IMR-90 (cell line): Measurements from ENCODE around the gene PAX5. TPM values are rescaled to one million over a fixed set of nuclear protein-coding genes. Genes with fewer than 3 reads are reported as not detected.

Experiments
- ATAC-seq: fragments of 200-7000 bp; cut with Tn5 transposase; 2 replicates; pipeline ENCODE4 v1.9.1; 2020; ENCODE audit warnings: low read depth, mild to moderate bottlenecking, moderate library complexity
- BruUV-seq: library from RNA; stranded (reverse); fragments of 400-500 nt; replicated peaks from 2 replicates; lab custom pipeline; 2021; lab: Mats Ljungman, UMichigan
- CTCF ChIA-PET: fragments of 300-600 bp; formaldehyde crosslinking; extraction: SDS; loops from one replicate; lab custom pipeline; 2021; ENCODE audit warnings: antibody characterized with exemption; lab: Yijun Ruan, JAX
- POLR2A ChIA-PET: fragments of 300-600 bp; sonication (Branson Sonifier 250); formaldehyde crosslinking; loops from one replicate; lab custom pipeline; 2022; ENCODE audit warnings: antibody characterized with exemption; ENCODE audit not compliant: unreplicated experiment; lab: Charles Lee
- DNase-seq: peaks from one replicate; pipeline ENCODE4 v3.0.0; 2013
- H2AFZ ChIP-seq: replicated peaks from 2 replicates; pipeline ENCODE3; 2013; ENCODE audit warnings: low read length, mild to moderate bottlenecking; ENCODE audit not compliant: poor library complexity
- H2AK5ac ChIP-seq: 2 replicates; pipeline ENCODE4 v1.6.1; 2013; ENCODE audit warnings: low read depth, low read length, inconsistent platforms
- H2AK9ac ChIP-seq: replicated peaks from 2 replicates; pipeline ENCODE3; 2013; ENCODE audit warnings: mild to moderate bottlenecking, low read depth, low read length, moderate library complexity; ENCODE audit not compliant: poor library complexity
- H2BK120ac ChIP-seq: 2 replicates; pipeline ENCODE4 v1.6.1; 2013; ENCODE audit warnings: low read depth, low read length, inconsistent platforms
- H2BK15ac ChIP-seq: 3 replicates; pipeline ENCODE4 v1.6.1; 2013; ENCODE audit warnings: low read depth, low read length, inconsistent platforms
- H2BK20ac ChIP-seq: 2 replicates; pipeline ENCODE4 v1.6.1; 2013; ENCODE audit warnings: low read depth, mild to moderate bottlenecking, inconsistent platforms, low read length, moderate library complexity
- H2BK5ac ChIP-seq: 2 replicates; pipeline ENCODE4 v1.6.1; 2013; ENCODE audit warnings: mild to moderate bottlenecking, low read depth, low read length, inconsistent platforms; ENCODE audit not compliant: poor library complexity, severe bottlenecking
- H3K14ac ChIP-seq: replicated peaks from 2 replicates; pipeline ENCODE4 v1.6.1; 2013; ENCODE audit warnings: low read depth, low read length, inconsistent platforms
- H3K18ac ChIP-seq: 2 replicates; pipeline ENCODE4 v1.6.1; 2013; ENCODE audit warnings: low read depth, low read length, control low read depth
- H3K23ac ChIP-seq: 2 replicates; pipeline ENCODE4 v1.6.1; 2013; ENCODE audit warnings: low read depth, low read length, inconsistent platforms
- H3K27ac ChIP-seq: 2 replicates; pipeline ENCODE4 v1.5.1; 2013; ENCODE audit warnings: mild to moderate bottlenecking, control low read depth, low read length; ENCODE audit not compliant: insufficient read depth
- H3K27me3 ChIP-seq: 2 replicates; pipeline ENCODE4 v1.6.1; 2013; ENCODE audit warnings: low read length; ENCODE audit not compliant: control insufficient read depth, insufficient read depth
- H3K36me3 ChIP-seq: 2 replicates; pipeline ENCODE4 v1.6.1; 2013; ENCODE audit warnings: low read length, mixed read lengths; ENCODE audit not compliant: control insufficient read depth, insufficient read depth
- H3K4ac ChIP-seq: 2 replicates; pipeline ENCODE4 v1.6.1; 2013; ENCODE audit warnings: low read depth, low read length, inconsistent platforms
- H3K4me1 ChIP-seq: 2 replicates; pipeline ENCODE4 v1.6.1; 2013; ENCODE audit warnings: low read length, mixed read lengths; ENCODE audit not compliant: control insufficient read depth, insufficient read depth
- H3K4me2 ChIP-seq: 2 replicates; pipeline ENCODE4 v1.6.1; 2013; ENCODE audit warnings: low read depth, mild to moderate bottlenecking, control low read depth, low read length, moderate library complexity
- H3K4me3 ChIP-seq: 2 replicates; pipeline ENCODE4 v1.5.1; 2013; ENCODE audit warnings: low read depth, mild to moderate bottlenecking, control low read depth, low read length, moderate library complexity; ENCODE audit not compliant: insufficient read depth
- H3K56ac ChIP-seq: 2 replicates; pipeline ENCODE4 v1.6.1; 2013; ENCODE audit warnings: low read length, inconsistent platforms; ENCODE audit not compliant: insufficient read depth; ENCODE audit errors: extremely low read depth
- H3K79me1 ChIP-seq, 2 experiments: 2 replicates each; pipeline ENCODE4 v1.6.1; 2013; ENCODE audit warnings: low read length in 2 of 2, inconsistent platforms in 1 of 2, low read depth in 1 of 2
- H3K9ac ChIP-seq: 2 replicates; pipeline ENCODE4 v1.6.1; 2013; ENCODE audit warnings: low read depth, low read length, control low read depth
- H3K9me1 ChIP-seq: 2 replicates; pipeline ENCODE4 v1.6.1; 2013; ENCODE audit warnings: low read length, inconsistent platforms; ENCODE audit not compliant: insufficient read depth
- H3K9me3 ChIP-seq: 2 replicates; pipeline ENCODE4 v1.6.1; 2013; ENCODE audit warnings: low read length; ENCODE audit not compliant: control insufficient read depth, insufficient read depth
- H4K20me1 ChIP-seq: 2 replicates; pipeline ENCODE4 v1.6.1; 2013; ENCODE audit warnings: low read length, inconsistent platforms; ENCODE audit not compliant: insufficient read depth
- H4K5ac ChIP-seq: 2 replicates; pipeline ENCODE4 v1.6.1; 2013; ENCODE audit warnings: mild to moderate bottlenecking, low read depth, low read length, control low read depth
- H4K8ac ChIP-seq, 2 experiments: 2 replicates each; pipeline ENCODE4 v1.6.1; 2013; ENCODE audit warnings: low read depth in 2 of 2, low read length in 2 of 2, control low read depth in 1 of 2, inconsistent platforms in 1 of 2
- H4K91ac ChIP-seq: 2 replicates; pipeline ENCODE4 v1.6.1; 2013; ENCODE audit warnings: low read depth, low read length, inconsistent platforms; ENCODE audit not compliant: insufficient read depth
- CHD1 ChIP-seq: IDR thresholded peaks from 2 replicates; pipeline ENCODE4 v1.6.1; 2012; ENCODE audit warnings: low read depth, low read length, improper control_type of control experiment
- RCOR1 ChIP-seq: IDR thresholded peaks from 2 replicates; pipeline ENCODE4 v1.6.1; 2012; ENCODE audit warnings: mild to moderate bottlenecking, low read length, improper control_type of control experiment; ENCODE audit not compliant: insufficient replicate concordance
- WGBS, 2 experiments: methylation state at CpG; one replicate each; pipeline versions ENCODE4 v1.1.5 to v1.1.7; 2013; ENCODE audit warnings: missing lambda C conversion rate in 2 of 2; ENCODE audit not compliant: insufficient read length in 1 of 2; ENCODE audit errors: extremely low coverage in 2 of 2; 5-methylcytosine and 5-hydroxymethylcytosine counted together
- dilution Hi-C: fragments of 300-500 bp; cut with HindIII; formaldehyde crosslinking; loops from one replicate; pipeline ENCODE4 v1.14.3; 2018; ENCODE audit warnings: low sequenced_read_pairs; ENCODE audit not compliant: unreplicated experiment
- in situ Hi-C: fragments of 300-500 bp; cut with MboI; formaldehyde crosslinking; loops from 3 replicates; pipeline ENCODE4 v1.14.3; 2019; ENCODE audit warnings: low sequenced_read_pairs, inconsistent platforms, mixed read lengths
- intact Hi-C: fragments of 100-400 bp; cut with micrococcal nuclease; formaldehyde crosslinking; loops from 2 replicates; pipeline ENCODE4 v1.10.0; 2022
- polyA plus RNA-seq, 3 experiments: library from polyadenylated mRNA; depleted of rRNA; stranded (reverse); fragments of >200 nt; gene quantifications; 2 replicates each; pipeline ENCODE4 v1.2.3, GENCODE V29; 2012; ENCODE audit warnings: low replicate concordance in 1 of 3
- total RNA-seq: library from RNA; depleted of rRNA; stranded (reverse); fragments of >200 nt; gene quantifications from 2 replicates; pipeline ENCODE4 v1.2.3, GENCODE V29; 2012

The PAX5 gene
- total and polyA plus RNA-seq, 2 of the 4 experiments (the other 2 are of a cell fraction), result not detected

GRCh38 chr9:37038943-37039464 lies 4.9 kb upstream of the PAX5 start:
- H2BK120ac ChIP-seq, result no peak overlapping the region
- H3K9me3 ChIP-seq, result peaks cover 2% of the 10 kb centered on the region
- H3K79me1 ChIP-seq, result no peaks in the 10 kb centered on the region
- WGBS, 2 experiments, result no CpG with 5 or more reads among the region's 14 CpGs
- H2AFZ ChIP-seq, result no peak overlapping the region
- no peaks in the 10 kb centered on the region; the same call in 1 of the 2 replicates for H3K9me1 ChIP-seq
- H4K8ac ChIP-seq, result no peak overlapping the region
- H2BK5ac ChIP-seq, result no peak overlapping the region
- no TSS peak for BruUV-seq
- H3K4me2 ChIP-seq, result no peak overlapping the region
- TF ChIP-seq CHD1 (no peak), RCOR1 (no peak)
- DNase-seq (no peak), ATAC-seq (no peak)
- H3K18ac ChIP-seq, result no peak overlapping the region
- no peak overlapping the region for H3K9ac ChIP-seq
- no peak overlapping the region for H2AK5ac ChIP-seq
- ChIA-PET POLR2A (no interaction called here), CTCF (interaction anchor here (1.1 kb wide), 1 partner anchor 43 kb away, joined by 3 read pairs; no protein-coding TSS in a partner anchor)
- in situ Hi-C loops (no loop called here), dilution Hi-C loops (no loop called here), intact Hi-C loops (loop anchor here (5.0 kb wide), 1 partner anchor 83 kb away; the partner anchor contains the start of gene ZCCHC7)
- no peak overlapping the region for H3K23ac ChIP-seq
- H3K4ac ChIP-seq, result no peak overlapping the region
- H3K4me3 ChIP-seq, result no peak overlapping the region
- H3K27me3 ChIP-seq, result peaks cover 88% of the 10 kb centered on the region
- H2BK20ac ChIP-seq, result no peak overlapping the region
- no peak overlapping the region for H3K27ac ChIP-seq
- H3K36me3 ChIP-seq, result no peaks in the 10 kb centered on the region
- H4K91ac ChIP-seq, result no peak overlapping the region
- no peak overlapping the region for H3K14ac ChIP-seq
- H4K5ac ChIP-seq, result no peak overlapping the region
- no peak overlapping the region for H2BK15ac ChIP-seq
- H3K4me1 ChIP-seq, result no peaks in the 10 kb centered on the region; the same call in 1 of the 2 replicates
- no peak overlapping the region for H2AK9ac ChIP-seq
- peaks cover 12% of the 10 kb centered on the region; the same call in 1 of the 2 replicates for H4K20me1 ChIP-seq
- no peak overlapping the region for H3K56ac ChIP-seq
